SK-N-SH (cell line): ENCODE measurements around the gene ETHE1. TPM values are rescaled to one million over a fixed set of nuclear protein-coding genes. Genes with fewer than 3 reads are reported as not detected.

Experiments
- CTCF ChIA-PET: fragments of 300-600, 350-600 bp; formaldehyde crosslinking; extraction: SDS; loops from one replicate; lab custom pipeline; 2021; lab: Yijun Ruan, JAX
- POLR2A ChIA-PET: fragments of 350-600 bp; sonication (Branson Sonifier 250); formaldehyde crosslinking; extraction: SDS; loops from one replicate; lab custom pipeline; 2020; ENCODE audit warnings: antibody characterized with exemption, inconsistent platforms; lab: Yijun Ruan, JAX
- DNase-seq: peaks from one replicate; pipeline ENCODE4 v3.0.0; 2012
- H2AFZ ChIP-seq: fragments of 200-600 bp; sonication (generic); 2 replicates; pipeline ENCODE4 v1.8.1; 2016; ENCODE audit warnings: antibody characterized with exemption, mild to moderate bottlenecking, low read depth
- H3F3A ChIP-seq: fragments of 200-600 bp; sonication (generic); replicated peaks from 2 replicates; pipeline ENCODE3; 2016; ENCODE audit warnings: antibody characterized with exemption, mild to moderate bottlenecking; ENCODE audit not compliant: insufficient read depth
- H3K27ac ChIP-seq, 2 experiments: fragments of 200-500 bp in 1 of 2; fragments of 200-600 bp in 1 of 2; sonication (Bioruptor generic) in 1 of 2; sonication (generic), shearing (Covaris generic) in 1 of 2; 2 replicates each; pipeline versions ENCODE4 v1.5.1 to v1.6.1; 2014 to 2016; ENCODE audit warnings: low read depth in 2 of 2, inconsistent platforms in 1 of 2, low read length in 1 of 2, mild to moderate bottlenecking in 1 of 2, mixed read lengths in 1 of 2
- H3K27me3 ChIP-seq: fragments of 200-600 bp; sonication (generic), shearing (Covaris generic); 2 replicates; pipeline ENCODE4 v1.6.1; 2016; ENCODE audit warnings: mixed run types; ENCODE audit not compliant: insufficient read depth
- H3K36me3 ChIP-seq, 2 experiments: fragments of 200-500 bp in 1 of 2; fragments of 200-600 bp in 1 of 2; sonication (Bioruptor generic) in 1 of 2; sonication (generic) in 1 of 2; replicated peaks in 1 of 2; 2 replicates each; pipeline versions ENCODE3 to v1.5.1; 2014 to 2016; ENCODE audit warnings: low read length in 1 of 2, mild to moderate bottlenecking in 1 of 2; ENCODE audit not compliant: insufficient read depth in 2 of 2, control insufficient read depth in 1 of 2
- H3K4me1 ChIP-seq, 2 experiments: fragments of 200-500 bp in 1 of 2; fragments of 200-600 bp in 1 of 2; sonication (Bioruptor generic) in 1 of 2; sonication (generic), shearing (Covaris generic) in 1 of 2; 2 replicates each; pipeline versions ENCODE4 v1.5.1 to v1.6.1; 2014 to 2016; ENCODE audit warnings: low read depth in 1 of 2, low read length in 1 of 2, mixed run types in 1 of 2; ENCODE audit not compliant: insufficient read depth in 2 of 2, control insufficient read depth in 1 of 2
- H3K4me2 ChIP-seq: fragments of 200-600 bp; sonication (generic), shearing (Covaris generic); 2 replicates; pipeline ENCODE4 v1.6.1; 2017; ENCODE audit warnings: mixed run types
- H3K4me3 ChIP-seq, 2 experiments: fragments of 200-500 bp in 1 of 2; fragments of 200-600 bp in 1 of 2; sonication (Bioruptor generic) in 1 of 2; sonication (generic), shearing (Covaris generic) in 1 of 2; 2 replicates each; pipeline versions ENCODE4 v1.5.1 to v1.8.1; 2014 to 2016; ENCODE audit warnings: low read depth in 2 of 2, inconsistent platforms in 1 of 2, low read length in 1 of 2, mild to moderate bottlenecking in 1 of 2, mixed read lengths in 1 of 2, moderate library complexity in 1 of 2
- H3K79me2 ChIP-seq: fragments of 200-600 bp; sonication (generic); 2 replicates; pipeline ENCODE4 v1.8.1; 2017; ENCODE audit warnings: mild to moderate bottlenecking; ENCODE audit not compliant: insufficient read depth
- H3K9ac ChIP-seq: fragments of 200-600 bp; sonication (generic); 2 replicates; pipeline ENCODE4 v1.6.1; 2017; ENCODE audit warnings: mixed run types
- H3K9me2 ChIP-seq: fragments of 200-600 bp; sonication (generic); 2 replicates; pipeline ENCODE4 v1.6.1; 2017; ENCODE audit warnings: mixed run types
- H3K9me3 ChIP-seq: fragments of 200-600 bp; sonication (generic); 2 replicates; pipeline ENCODE4 v1.6.1; 2017; ENCODE audit warnings: mixed run types, mild to moderate bottlenecking, moderate library complexity
- H4K20me1 ChIP-seq: fragments of 200-600 bp; sonication (generic); 2 replicates; pipeline ENCODE4 v1.6.1; 2017; ENCODE audit warnings: mild to moderate bottlenecking, mixed run types; ENCODE audit not compliant: insufficient read depth
- EZH2phosphoT487 ChIP-seq: fragments of 200-600 bp; sonication (generic); IDR thresholded peaks from 2 replicates; pipeline ENCODE4 v1.6.1; 2017; ENCODE audit warnings: low read depth, mixed run types, mild to moderate bottlenecking, antibody characterized with exemption, moderate library complexity, borderline replicate concordance
- FOSL2 ChIP-seq: IDR thresholded peaks from 2 replicates; pipeline ENCODE4 v1.4.0; 2012; ENCODE audit warnings: low read depth, mild to moderate bottlenecking, moderate library complexity, borderline replicate concordance
- FOXM1 ChIP-seq: IDR thresholded peaks from 2 replicates; pipeline ENCODE4 v1.4.0; 2012; ENCODE audit warnings: low read depth, mild to moderate bottlenecking
- GABPA ChIP-seq: IDR thresholded peaks from 2 replicates; pipeline ENCODE4 v1.4.0; 2012; ENCODE audit warnings: low read depth, mild to moderate bottlenecking
- IRF3 ChIP-seq: fragments of 150-350 bp; IDR thresholded peaks from 2 replicates; pipeline ENCODE4 v1.6.1; 2016; ENCODE audit warnings: mild to moderate bottlenecking, low read depth, low read length
- MXI1 ChIP-seq: IDR thresholded peaks from 2 replicates; pipeline ENCODE4 v1.6.1; 2012; ENCODE audit warnings: mild to moderate bottlenecking, low read depth, low read length, improper control_type of control experiment
- NFIC ChIP-seq: IDR thresholded peaks from 2 replicates; pipeline ENCODE4 v1.4.0; 2012; ENCODE audit warnings: borderline replicate concordance
- NRF1 ChIP-seq: IDR thresholded peaks from 2 replicates; pipeline ENCODE4 v1.6.1; 2012; ENCODE audit warnings: low read depth, mild to moderate bottlenecking, low read length
- PBX3 ChIP-seq: IDR thresholded peaks from 2 replicates; pipeline ENCODE4; 2012
- RAD21 ChIP-seq: IDR thresholded peaks from 2 replicates; pipeline ENCODE4 v1.6.1; 2012; ENCODE audit warnings: mild to moderate bottlenecking, low read length
- RCOR1 ChIP-seq: fragments of 150-350 bp; IDR thresholded peaks from 2 replicates; pipeline ENCODE4 v1.6.1; 2017; ENCODE audit warnings: antibody characterized with exemption, low read length
- REST ChIP-seq: IDR thresholded peaks from 2 replicates; pipeline ENCODE4 v1.6.1; 2012; ENCODE audit warnings: mild to moderate bottlenecking, low read depth, low read length, moderate library complexity
- RFX5 ChIP-seq: IDR thresholded peaks from 2 replicates; pipeline ENCODE4 v1.6.1; 2012; ENCODE audit warnings: mild to moderate bottlenecking, improper control_type of control experiment, low read length
- RXRA ChIP-seq: IDR thresholded peaks from 2 replicates; pipeline ENCODE4 v1.4.0; 2012; ENCODE audit warnings: low read depth, mild to moderate bottlenecking, borderline replicate concordance
- TCF12 ChIP-seq: IDR thresholded peaks from 2 replicates; pipeline ENCODE4 v1.4.0; 2012
- USF1 ChIP-seq: IDR thresholded peaks from 2 replicates; pipeline ENCODE4 v1.4.0; 2012; ENCODE audit warnings: low read depth, borderline replicate concordance
- YY1 ChIP-seq: IDR thresholded peaks from 2 replicates; pipeline ENCODE4 v1.4.0; 2012; ENCODE audit warnings: low read depth, mild to moderate bottlenecking
- ZBTB33 ChIP-seq: IDR thresholded peaks from 2 replicates; pipeline ENCODE4 v1.4.0; 2012; ENCODE audit warnings: low read depth, borderline replicate concordance
- WGBS: methylation state at CpG from one replicate; pipeline ENCODE4 v1.1.6; 2017; ENCODE audit warnings: low lambda C conversion rate; 5-methylcytosine and 5-hydroxymethylcytosine counted together
- polyA plus RNA-seq, 3 experiments: library from polyadenylated mRNA; depleted of rRNA; stranded (reverse); fragments of >200 nt; gene quantifications; 2 replicates each; pipeline ENCODE4 v1.2.3, GENCODE V29; 2012

The ETHE1 gene
- polyA plus RNA-seq, 1 of the 3 experiments (the other 2 are of a cell fraction), result 86.2 TPM

- Histone ChIP-seq H2AFZ (no peak overlapping the region), H3K79me2 (no peaks in the 10 kb centered on the region), H3K4me2 (no peak overlapping the region), H3K9me2 (no peaks in the 10 kb centered on the region), H3K4me3 (no peak overlapping the region), H4K20me1 (no peaks in the 10 kb centered on the region), H3F3A (peaks cover 14% of the 10 kb centered on the region), H3K27ac (no peak overlapping the region), H3K36me3 (peaks cover 10 to 11% of the 10 kb centered on the region in 2 experiments), H3K27me3 (no peaks in the 10 kb centered on the region), H3K9me3 (no peaks in the 10 kb centered on the region), H3K4me1 (peaks cover 3 to 4% of the 10 kb centered on the region in 2 experiments; a peak in 1 of 4 replicates), H3K9ac (no peak overlapping the region)
- POLR2A ChIA-PET, result no interaction called here
- CTCF ChIA-PET, result interaction anchor here (3.9 to 4.3 kb wide), 2 partner anchors 12 to 60 kb away, joined by 22 to 42 read pairs; no protein-coding TSS in a partner anchor
- DNase-seq, result no peak
- WGBS, result 94% methylated on average over 5 of the region's 5 CpGs
- TF ChIP-seq GABPA, result no peak
- no peak for TF ChIP-seq NFIC
- no peak for TF ChIP-seq USF1
- no peak for TF ChIP-seq FOSL2
- no peak for TF ChIP-seq RAD21
- no peak for TF ChIP-seq YY1
- TF ChIP-seq ZBTB33, result no peak
- no peak for TF ChIP-seq EZH2phosphoT487
- no peak for TF ChIP-seq TCF12
- TF ChIP-seq IRF3, result no peak
- TF ChIP-seq MXI1, result no peak
- TF ChIP-seq PBX3, result no peak
- TF ChIP-seq NRF1, result no peak
- no peak for TF ChIP-seq REST
- TF ChIP-seq RXRA, result no peak
- no peak for TF ChIP-seq RFX5
- no peak for TF ChIP-seq RCOR1
- no peak for TF ChIP-seq FOXM1
Observed at GRCh38 chr19:43506629-43507028, 20.4 kb downstream of the ETHE1 start.
